HUES6 (cell line): ENCODE results near the gene TNKS1BP1.
"Not testable (repeated sequence)": the region's sequence is repeated elsewhere in the genome, so short reads cannot be mapped to it uniquely, and the experiment has no call there.

Experiments used
- H3K27ac ChIP-seq: 2 replicates; pipeline ENCODE4 v1.7.0; 2013; ENCODE audit warnings: low read depth, mild to moderate bottlenecking, low read length, inconsistent platforms
- H3K27me3 ChIP-seq: 2 replicates; pipeline ENCODE4 v1.6.1; 2013; ENCODE audit warnings: low read length; ENCODE audit not compliant: control insufficient read depth, insufficient read depth
- H3K36me3 ChIP-seq: 2 replicates; pipeline ENCODE4 v1.6.1; 2013; ENCODE audit warnings: low read length; ENCODE audit not compliant: control insufficient read depth, insufficient read depth
- H3K4me1 ChIP-seq: 2 replicates; pipeline ENCODE4 v1.6.1; 2013; ENCODE audit warnings: low read length; ENCODE audit not compliant: control insufficient read depth, insufficient read depth
- H3K4me3 ChIP-seq: 2 replicates; pipeline ENCODE4 v1.5.1; 2013; ENCODE audit warnings: low read depth, low read length
- H3K9ac ChIP-seq: one replicate; pipeline ENCODE4 v1.6.1; 2013; ENCODE audit warnings: mild to moderate bottlenecking, low read length
- H3K9me3 ChIP-seq: 2 replicates; pipeline ENCODE4 v1.6.1; 2013; ENCODE audit warnings: low read depth, low read length; ENCODE audit not compliant: control insufficient read depth, insufficient read depth

TNKS1BP1 gene

GRCh38 chr11:57283231-57283990 lies 41.3 kb downstream of the TNKS1BP1 start:
- H3K4me1 ChIP-seq = peaks cover 25% of the 10 kb centered on the region
- no peaks in the 10 kb centered on the region for H3K36me3 ChIP-seq
- H3K27me3 ChIP-seq = no peaks in the 10 kb centered on the region
- no peak overlapping the region for H3K9ac ChIP-seq
- H3K4me3 ChIP-seq = 0 out of 2 replicates have a peak overlapping the region, but pooled peaks have one; percentile 8
- H3K9me3 ChIP-seq = peaks cover 9% of the 10 kb centered on the region; the same call in 1 of the 2 replicates
- no peak overlapping the region for H3K27ac ChIP-seq

- Histone ChIP-seq H3K4me1 (peaks cover 34% of the 10 kb centered on the region), H3K27me3 (peaks cover 11% of the 10 kb centered on the region)
- H3K36me3 ChIP-seq, H3K9me3 ChIP-seq, H3K9ac ChIP-seq, H3K4me3 ChIP-seq, H3K27ac ChIP-seq: not testable (repeated sequence)
These were observed 43.2 kb downstream of the TNKS1BP1 start for GRCh38 chr11:57281546-57281945.

- Histone ChIP-seq H3K27ac (no peak overlapping the region), H3K27me3 (peaks cover 13% of the 10 kb centered on the region), H3K9ac (no peak overlapping the region), H3K36me3 (no peaks in the 10 kb centered on the region), H3K4me3 (no peak overlapping the region), H3K9me3 (peaks cover 6% of the 10 kb centered on the region; the same call in 1 of the 2 replicates), H3K4me1 (peaks cover 28% of the 10 kb centered on the region)
These were observed 45.6 kb downstream of the TNKS1BP1 start for GRCh38 chr11:57279116-57279515.

- no peak overlapping the region for H3K9ac ChIP-seq
- no peak overlapping the region for H3K4me3 ChIP-seq
- no peak overlapping the region for H3K27ac ChIP-seq
These were observed 46.0 kb downstream of the TNKS1BP1 start for GRCh38 chr11:57278721-57279095.

GRCh38 chr11:57277845-57278720 lies 46.7 kb downstream of the TNKS1BP1 start:
- Histone ChIP-seq H3K9me3 (peaks cover 15% of the 10 kb centered on the region), H3K4me1 (peaks cover 18% of the 10 kb centered on the region), H3K4me3 (peak overlapping the region; percentile 37), H3K27ac (0 out of 2 replicates have a peak overlapping the region, but pooled peaks have one; percentile 35), H3K9ac (peak overlapping the region; percentile 74), H3K27me3 (peaks cover 13% of the 10 kb centered on the region), H3K36me3 (no peaks in the 10 kb centered on the region)

More at GRCh38 chr11:57278721-57279095, 46.0 kb downstream of the TNKS1BP1 start:
- Histone ChIP-seq H3K36me3 (no peaks in the 10 kb centered on the region), H3K27me3 (peaks cover 13% of the 10 kb centered on the region), H3K4me1 (peaks cover 24% of the 10 kb centered on the region), H3K9me3 (peaks cover 9% of the 10 kb centered on the region; the same call in 1 of the 2 replicates)

GRCh38 chr11:57276971-57277675 lies 47.6 kb downstream of the TNKS1BP1 start:
- Histone ChIP-seq H3K4me1 (peaks cover 14% of the 10 kb centered on the region), H3K9ac (no peak overlapping the region), H3K4me3 (no peak overlapping the region), H3K27ac (no peak overlapping the region), H3K9me3 (peaks cover 19% of the 10 kb centered on the region), H3K36me3 (no peaks in the 10 kb centered on the region), H3K27me3 (peaks cover 13% of the 10 kb centered on the region)

- Histone ChIP-seq H3K9ac (no peak overlapping the region), H3K4me3 (no peak overlapping the region), H3K4me1 (peaks cover 14% of the 10 kb centered on the region), H3K9me3 (peaks cover 17% of the 10 kb centered on the region), H3K36me3 (no peaks in the 10 kb centered on the region), H3K27me3 (peaks cover 13% of the 10 kb centered on the region), H3K27ac (no peak overlapping the region)
These were observed 48.4 kb downstream of the TNKS1BP1 start for GRCh38 chr11:57276169-57276970.

- Histone ChIP-seq H3K27me3 (peaks cover 13% of the 10 kb centered on the region), H3K27ac (no peak overlapping the region), H3K4me1 (peaks cover 14% of the 10 kb centered on the region), H3K36me3 (no peaks in the 10 kb centered on the region), H3K9ac (no peak overlapping the region), H3K4me3 (no peak overlapping the region), H3K9me3 (peaks cover 13% of the 10 kb centered on the region)
These were observed 49.2 kb downstream of the TNKS1BP1 start for GRCh38 chr11:57275582-57275981.

- Histone ChIP-seq H3K4me1 (peaks cover 14% of the 10 kb centered on the region), H3K4me3 (no peak overlapping the region), H3K9ac (no peak overlapping the region), H3K36me3 (no peaks in the 10 kb centered on the region), H3K27me3 (peaks cover 13% of the 10 kb centered on the region), H3K9me3 (peaks cover 13% of the 10 kb centered on the region), H3K27ac (no peak overlapping the region)
These were observed 49.8 kb downstream of the TNKS1BP1 start for GRCh38 chr11:57274904-57275498.
